Thyroid gland (tissue), 4 donors: Measurements from ENCODE around the gene HPN.

Experiments used
- POLR2A ChIP-seq, 2 donors: fragments of 450-650 bp; IDR thresholded peaks; one replicate each; pipeline ENCODE4 v1.6.1; 2017; ENCODE audit warnings: antibody characterized with exemption in 2 of 2, mild to moderate bottlenecking in 2 of 2, moderate library complexity in 1 of 2
- TF ChIP-seq, protein P1 (sequence below), 6 experiments: fragments of 200-600 bp in 3 of 6; fragments of 450-650 bp in 3 of 6; sonication (generic) in 3 of 6; IDR thresholded peaks; one replicate each; pipeline ENCODE4 v1.5.1; 2016 to 2019; ENCODE audit warnings: antibody characterized with exemption in 6 of 6, mild to moderate bottlenecking in 2 of 6, inconsistent platforms in 1 of 6, moderate library complexity in 1 of 6

DNA sequence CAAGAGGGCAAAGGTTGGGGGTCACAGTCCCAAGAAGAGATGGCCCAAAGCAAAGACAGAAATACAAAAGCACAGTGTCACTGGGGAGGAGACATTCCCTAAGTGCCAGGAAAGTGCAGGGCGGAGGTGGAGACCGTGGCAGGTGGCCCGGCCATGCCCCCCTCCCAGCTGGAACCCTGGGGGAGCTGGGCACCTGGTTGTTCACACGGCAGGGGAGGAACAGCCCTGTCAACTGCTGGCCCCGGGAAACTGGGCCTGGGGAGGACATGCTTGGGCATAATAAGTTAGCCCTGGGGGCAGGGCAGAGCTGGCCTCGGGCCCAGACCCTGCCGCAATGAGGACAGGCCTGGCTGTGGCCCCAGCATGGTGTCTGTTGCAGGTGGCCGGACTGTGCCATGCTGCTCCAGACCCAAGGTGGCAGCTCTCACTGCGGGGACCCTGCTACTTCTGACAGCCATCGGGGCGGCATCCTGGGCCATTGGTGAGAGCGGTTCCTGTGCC is 7.4 kb downstream of the HPN start:
- TF ChIP-seq, protein P1, sequence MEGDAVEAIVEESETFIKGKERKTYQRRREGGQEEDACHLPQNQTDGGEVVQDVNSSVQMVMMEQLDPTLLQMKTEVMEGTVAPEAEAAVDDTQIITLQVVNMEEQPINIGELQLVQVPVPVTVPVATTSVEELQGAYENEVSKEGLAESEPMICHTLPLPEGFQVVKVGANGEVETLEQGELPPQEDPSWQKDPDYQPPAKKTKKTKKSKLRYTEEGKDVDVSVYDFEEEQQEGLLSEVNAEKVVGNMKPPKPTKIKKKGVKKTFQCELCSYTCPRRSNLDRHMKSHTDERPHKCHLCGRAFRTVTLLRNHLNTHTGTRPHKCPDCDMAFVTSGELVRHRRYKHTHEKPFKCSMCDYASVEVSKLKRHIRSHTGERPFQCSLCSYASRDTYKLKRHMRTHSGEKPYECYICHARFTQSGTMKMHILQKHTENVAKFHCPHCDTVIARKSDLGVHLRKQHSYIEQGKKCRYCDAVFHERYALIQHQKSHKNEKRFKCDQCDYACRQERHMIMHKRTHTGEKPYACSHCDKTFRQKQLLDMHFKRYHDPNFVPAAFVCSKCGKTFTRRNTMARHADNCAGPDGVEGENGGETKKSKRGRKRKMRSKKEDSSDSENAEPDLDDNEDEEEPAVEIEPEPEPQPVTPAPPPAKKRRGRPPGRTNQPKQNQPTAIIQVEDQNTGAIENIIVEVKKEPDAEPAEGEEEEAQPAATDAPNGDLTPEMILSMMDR (IDR thresholded peaks at IDR 0.05) = no peak
- no peak for TF ChIP-seq POLR2A (IDR thresholded peaks at IDR 0.05)
